Lower leg skin (tissue), 4 donors: Measurements from ENCODE around the gene UBAC2. TPM values are rescaled to one million over a fixed set of nuclear protein-coding genes. Genes with fewer than 3 reads are reported as not detected.

Experiments
- DNase-seq, 2 donors: peaks; one replicate each; pipeline ENCODE4 v3.0.0-alpha.2; 2019; ENCODE audit warnings: low spot score in 2 of 2
- H3K4me3 ChIP-seq: fragments of 200-600 bp; sonication (generic); 2 replicates; pipeline ENCODE4 v1.5.1; 2017; ENCODE audit warnings: mild to moderate bottlenecking, low read depth; ENCODE audit not compliant: poor library complexity, severe bottlenecking
- POLR2A ChIP-seq, 2 donors: fragments of 450-650 bp; IDR thresholded peaks; one replicate each; pipeline ENCODE4 v1.6.1; 2016 to 2017; ENCODE audit warnings: antibody characterized with exemption in 2 of 2, mild to moderate bottlenecking in 1 of 2, moderate library complexity in 1 of 2
- WGBS, 2 donors: methylation state at CpG; one replicate each; pipeline ENCODE4 v1.1.5; 2018; 5-methylcytosine and 5-hydroxymethylcytosine counted together
- intact Hi-C: fragments of 100-400 bp; cut with DNase I; formaldehyde crosslinking; loops from one replicate; pipeline ENCODE4 v1.15.0; 2023; ENCODE audit warnings: low total_unique reads
- total RNA-seq, 4 donors: library from RNA; depleted of rRNA; stranded (reverse); fragments of >200 nt; gene quantifications; one replicate each; pipeline ENCODE4 v1.1.0, GENCODE V29; 2016
- TF ChIP-seq, protein P1 (sequence below), 3 donors: fragments of 450-650 bp; IDR thresholded peaks; one replicate each; pipeline ENCODE4 v1.5.1; 2016; ENCODE audit warnings: antibody characterized with exemption in 3 of 3, mild to moderate bottlenecking in 3 of 3, moderate library complexity in 2 of 3

UBAC2 gene
- total RNA-seq, 4 donors from 2014 or later: 94.8 to 125 (median 106) TPM

DNA sequence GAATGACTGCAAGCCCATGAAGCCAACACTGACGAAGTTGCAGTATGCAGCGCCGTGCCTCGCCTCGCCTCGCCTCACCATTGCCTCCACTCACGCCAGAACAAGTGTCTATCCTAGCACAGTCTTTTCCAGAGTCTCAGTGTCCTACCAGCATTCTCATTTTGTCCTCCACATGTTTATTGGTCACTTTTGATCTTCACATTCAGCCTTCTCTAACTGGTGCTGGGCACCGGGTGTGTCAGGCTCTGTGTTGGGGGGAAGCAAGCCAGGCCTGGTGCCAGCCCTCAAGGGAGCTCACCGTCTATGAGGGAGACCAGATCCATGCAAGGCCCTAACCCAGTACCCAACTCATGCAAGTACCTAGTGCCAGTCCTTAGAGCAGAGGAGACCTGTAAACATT lies 176.3 kb downstream of the UBAC2 start:
- H3K4me3 ChIP-seq: no peak overlapping the region
- TF ChIP-seq POLR2A (IDR thresholded peaks at IDR 0.05): no peak
- TF ChIP-seq, protein P1, sequence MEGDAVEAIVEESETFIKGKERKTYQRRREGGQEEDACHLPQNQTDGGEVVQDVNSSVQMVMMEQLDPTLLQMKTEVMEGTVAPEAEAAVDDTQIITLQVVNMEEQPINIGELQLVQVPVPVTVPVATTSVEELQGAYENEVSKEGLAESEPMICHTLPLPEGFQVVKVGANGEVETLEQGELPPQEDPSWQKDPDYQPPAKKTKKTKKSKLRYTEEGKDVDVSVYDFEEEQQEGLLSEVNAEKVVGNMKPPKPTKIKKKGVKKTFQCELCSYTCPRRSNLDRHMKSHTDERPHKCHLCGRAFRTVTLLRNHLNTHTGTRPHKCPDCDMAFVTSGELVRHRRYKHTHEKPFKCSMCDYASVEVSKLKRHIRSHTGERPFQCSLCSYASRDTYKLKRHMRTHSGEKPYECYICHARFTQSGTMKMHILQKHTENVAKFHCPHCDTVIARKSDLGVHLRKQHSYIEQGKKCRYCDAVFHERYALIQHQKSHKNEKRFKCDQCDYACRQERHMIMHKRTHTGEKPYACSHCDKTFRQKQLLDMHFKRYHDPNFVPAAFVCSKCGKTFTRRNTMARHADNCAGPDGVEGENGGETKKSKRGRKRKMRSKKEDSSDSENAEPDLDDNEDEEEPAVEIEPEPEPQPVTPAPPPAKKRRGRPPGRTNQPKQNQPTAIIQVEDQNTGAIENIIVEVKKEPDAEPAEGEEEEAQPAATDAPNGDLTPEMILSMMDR (IDR thresholded peaks at IDR 0.05): no peak
- intact Hi-C loops: no loop called here
- WGBS, 2 donors: 91 to 94% methylated on average over 9 of the region's 9 CpGs
- DNase-seq: peak; percentile 7 to 46

DNA sequence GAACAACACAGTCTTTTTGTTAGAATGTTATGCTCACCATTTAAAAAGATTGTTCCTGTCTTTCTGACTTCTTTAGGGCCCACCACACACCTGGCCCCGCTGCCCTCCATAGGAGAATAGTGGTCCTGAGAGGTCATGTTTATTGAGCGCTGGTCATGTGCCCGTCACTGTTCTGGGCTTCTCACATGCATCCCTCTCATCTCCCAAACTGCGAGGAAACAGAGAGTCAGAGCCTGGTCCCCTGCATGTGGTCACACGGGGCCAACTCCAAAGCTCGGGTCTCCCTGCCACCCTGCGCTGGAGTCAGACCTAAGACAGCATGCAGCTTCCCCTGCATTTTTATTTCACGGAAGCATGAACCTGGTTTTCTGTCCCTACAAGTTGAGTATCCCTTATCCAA lies 177.0 kb downstream of the UBAC2 start:
- TF ChIP-seq, protein P1 (IDR thresholded peaks at IDR 0.05): no peak
- TF ChIP-seq POLR2A (IDR thresholded peaks at IDR 0.05): no peak
- no peak overlapping the region for H3K4me3 ChIP-seq
- 96 to 99% methylated on average over 8 of the region's 8 CpGs for WGBS, 2 donors

DNA sequence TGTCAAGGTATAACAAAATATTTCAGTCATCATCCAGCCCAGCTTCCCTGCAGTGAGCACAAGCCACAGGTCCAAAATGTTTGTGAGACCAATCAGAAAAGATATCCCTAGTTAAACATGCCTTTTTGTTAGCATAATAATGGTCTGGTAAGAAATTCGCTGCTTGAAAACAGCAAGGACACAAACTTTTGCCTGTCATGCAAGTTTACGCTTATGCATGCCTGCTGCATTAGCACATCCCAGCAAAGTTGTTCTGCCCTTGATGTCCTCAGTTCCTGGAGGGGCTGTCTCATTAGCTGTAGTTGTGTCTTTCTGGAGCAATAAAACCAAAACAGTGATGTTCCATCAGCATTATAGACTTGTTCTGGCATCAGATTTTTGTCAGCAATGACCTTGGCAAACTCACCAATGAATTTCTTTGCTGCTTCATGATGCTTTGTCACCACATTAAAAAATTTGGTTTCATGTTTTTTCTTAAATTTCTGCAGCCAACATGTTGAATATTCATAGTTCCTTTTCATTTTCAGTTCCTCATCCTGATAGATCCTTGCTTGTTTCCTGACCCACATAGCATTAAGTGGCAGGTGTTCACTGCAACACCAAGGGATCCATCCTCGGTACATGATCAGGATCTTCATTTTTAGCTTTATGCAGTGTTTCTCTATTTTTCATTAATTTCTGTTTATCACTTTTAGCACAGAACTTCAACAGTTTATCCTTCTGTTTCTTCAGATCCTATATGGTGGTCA lies 178.5 kb downstream of the UBAC2 start:
- DNase-seq: peak in 1 of 2 donors; percentile 4
- intact Hi-C loops: no loop called here
- no peak overlapping the region for H3K4me3 ChIP-seq
- WGBS, 2 donors: 87 to 90% methylated on average over 3 of the region's 3 CpGs
- TF ChIP-seq, protein P1 (IDR thresholded peaks at IDR 0.05): no peak
- no peak for TF ChIP-seq POLR2A (IDR thresholded peaks at IDR 0.05)

More for the DNA sequence above, 177.0 kb downstream of the UBAC2 start:
- peak in 1 of 2 donors; percentile 12 for DNase-seq
- intact Hi-C loops: no loop called here

DNA sequence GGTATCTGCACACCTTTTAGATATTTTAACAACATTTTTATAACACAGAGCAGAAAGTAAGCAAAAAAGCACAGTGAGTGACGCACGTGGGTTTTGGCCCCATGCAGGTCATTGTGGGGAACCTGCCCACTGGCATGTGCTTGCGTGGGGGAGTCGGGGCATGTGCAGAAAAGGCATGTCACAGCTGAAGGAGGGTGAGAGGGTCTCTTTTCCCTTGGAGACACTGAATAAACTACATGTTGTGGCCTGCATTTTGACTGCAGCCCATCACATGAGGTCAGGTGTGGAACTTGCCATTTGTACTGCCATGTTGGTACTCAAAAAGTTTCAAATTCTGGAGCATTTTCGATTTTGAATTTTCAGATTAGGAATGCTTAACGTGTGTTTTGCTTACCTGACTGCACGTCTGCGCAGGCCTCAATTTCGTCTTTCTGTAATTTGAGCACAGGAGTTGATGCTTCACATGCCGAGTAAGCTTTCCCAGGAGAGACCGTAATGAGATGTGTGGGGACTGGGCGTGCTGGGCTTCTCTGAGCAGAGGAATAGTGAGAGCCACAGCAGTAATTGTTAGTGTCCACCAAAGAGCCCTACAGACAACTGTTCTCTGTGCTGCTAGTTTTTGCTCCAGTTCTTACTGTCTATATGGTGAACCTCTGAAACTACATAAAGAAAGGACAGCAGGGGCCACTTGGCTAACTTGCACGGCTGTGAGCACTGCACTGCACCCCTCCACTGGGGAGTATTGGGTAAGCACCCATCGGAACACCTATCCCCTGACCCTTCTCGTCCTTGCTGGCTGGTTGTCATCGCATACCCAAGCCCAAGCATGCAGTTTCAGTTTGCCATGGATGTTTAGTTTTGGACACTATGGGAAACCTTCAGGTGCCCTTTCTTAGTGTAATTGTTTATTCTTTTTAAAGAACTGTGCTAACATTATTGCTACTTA lies 179.5 kb downstream of the UBAC2 start:
- no peak overlapping the region for H3K4me3 ChIP-seq
- TF ChIP-seq POLR2A (IDR thresholded peaks at IDR 0.05): no peak
- TF ChIP-seq, protein P1 (IDR thresholded peaks at IDR 0.05): no peak
- intact Hi-C loops: no loop called here
- 89 to 94% methylated on average over 16 of the region's 16 CpGs for WGBS, 2 donors
- peak in 1 of 2 donors; percentile 9 for DNase-seq

DNA sequence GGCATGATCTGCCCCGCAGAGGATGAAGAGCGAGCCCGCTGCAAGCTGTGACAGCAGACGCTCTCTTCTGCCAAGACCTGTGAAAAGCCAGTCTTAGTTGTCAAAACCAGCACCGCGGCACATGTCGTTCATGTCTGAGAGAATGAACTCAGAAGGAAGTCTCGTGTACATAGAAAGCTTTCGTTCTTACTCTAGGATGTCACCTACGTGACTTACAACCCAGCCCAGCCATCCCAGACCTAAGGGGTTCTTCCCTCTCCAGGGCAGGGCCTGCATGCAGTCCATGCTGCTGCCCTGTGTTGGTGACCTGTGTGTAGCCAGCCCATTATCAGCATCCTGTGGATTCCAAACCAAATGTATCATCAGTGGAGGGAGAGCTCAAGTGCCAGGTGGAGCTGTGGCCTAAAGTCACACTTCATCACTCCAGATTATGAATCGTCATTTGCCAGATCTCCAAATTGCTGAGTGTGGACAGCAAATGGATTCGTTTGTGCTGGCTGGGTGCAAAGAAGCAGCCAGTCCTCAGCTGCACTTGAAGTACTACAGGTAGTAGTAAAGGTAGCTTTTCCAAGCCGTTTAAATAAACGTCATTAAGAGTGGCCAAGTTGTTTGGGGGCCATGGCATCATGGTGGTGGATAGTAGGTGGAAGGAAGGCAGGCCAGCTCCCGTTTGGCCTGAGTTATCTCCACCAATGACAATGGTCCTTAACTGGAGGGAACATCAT lies 180.4 kb downstream of the UBAC2 start:
- WGBS, 2 donors: 91 to 97% methylated on average over 15 of the region's 15 CpGs
- H3K4me3 ChIP-seq: no peak overlapping the region
- TF ChIP-seq POLR2A (IDR thresholded peaks at IDR 0.05): no peak
- TF ChIP-seq, protein P1 (IDR thresholded peaks at IDR 0.05): no peak
- intact Hi-C loops: no loop called here
- DNase-seq: peak in 1 of 2 donors; percentile 10
